HFF-Myc (cell line): ENCODE measurements around the gene NPB.

ENCODE experiments used
- DNase-seq: peaks from one replicate; pipeline ENCODE4 v3.0.0-alpha.2; 2011; ENCODE audit warnings: low read depth; ENCODE audit errors: extremely low read depth
- H3K4me3 ChIP-seq: replicated peaks from 2 replicates; pipeline ENCODE4 v1.5.1; 2011; ENCODE audit warnings: low read depth, mild to moderate bottlenecking, control low read depth, low read length
- TF ChIP-seq, protein P1 (sequence below): IDR thresholded peaks from 2 replicates; pipeline ENCODE4 v1.5.1; 2012; ENCODE audit warnings: mild to moderate bottlenecking, low read depth, low read length, control low read depth; ENCODE audit errors: missing control alignments

NPB gene

DNA sequence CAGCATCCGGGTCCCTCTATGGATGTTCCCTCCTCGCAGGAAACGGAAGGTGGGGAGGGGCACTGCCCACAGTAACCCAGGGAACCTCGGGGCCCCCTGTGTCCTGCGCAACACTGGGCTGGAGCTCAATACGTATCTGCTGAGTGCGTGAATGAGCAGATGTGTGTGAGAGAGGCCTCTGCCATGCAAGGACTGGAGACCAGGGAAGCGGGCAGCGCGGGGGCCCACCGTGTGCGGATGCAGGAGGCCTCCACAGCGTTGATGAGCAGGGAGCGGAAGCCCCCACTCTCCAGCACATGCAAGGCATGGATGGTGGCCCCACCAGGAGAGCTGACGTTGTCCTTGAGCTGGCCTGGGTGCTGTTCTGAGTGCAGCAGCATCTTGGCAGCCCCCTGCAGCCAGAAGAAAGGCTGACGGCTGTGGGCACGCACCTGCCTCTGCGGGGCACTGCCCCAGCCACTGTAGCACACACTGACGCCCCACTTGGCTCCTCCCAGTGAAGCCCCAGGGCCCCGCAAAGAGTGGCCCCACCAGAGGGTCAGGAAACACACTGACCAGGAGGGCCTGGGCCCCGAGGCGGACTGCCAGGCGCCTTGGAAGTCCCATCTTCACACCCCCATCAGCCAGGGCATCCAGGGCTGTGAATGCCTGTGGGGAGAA is 32.2 kb downstream of the NPB start:
- H3K4me3 ChIP-seq: no peak overlapping the region
- TF ChIP-seq, protein P1, sequence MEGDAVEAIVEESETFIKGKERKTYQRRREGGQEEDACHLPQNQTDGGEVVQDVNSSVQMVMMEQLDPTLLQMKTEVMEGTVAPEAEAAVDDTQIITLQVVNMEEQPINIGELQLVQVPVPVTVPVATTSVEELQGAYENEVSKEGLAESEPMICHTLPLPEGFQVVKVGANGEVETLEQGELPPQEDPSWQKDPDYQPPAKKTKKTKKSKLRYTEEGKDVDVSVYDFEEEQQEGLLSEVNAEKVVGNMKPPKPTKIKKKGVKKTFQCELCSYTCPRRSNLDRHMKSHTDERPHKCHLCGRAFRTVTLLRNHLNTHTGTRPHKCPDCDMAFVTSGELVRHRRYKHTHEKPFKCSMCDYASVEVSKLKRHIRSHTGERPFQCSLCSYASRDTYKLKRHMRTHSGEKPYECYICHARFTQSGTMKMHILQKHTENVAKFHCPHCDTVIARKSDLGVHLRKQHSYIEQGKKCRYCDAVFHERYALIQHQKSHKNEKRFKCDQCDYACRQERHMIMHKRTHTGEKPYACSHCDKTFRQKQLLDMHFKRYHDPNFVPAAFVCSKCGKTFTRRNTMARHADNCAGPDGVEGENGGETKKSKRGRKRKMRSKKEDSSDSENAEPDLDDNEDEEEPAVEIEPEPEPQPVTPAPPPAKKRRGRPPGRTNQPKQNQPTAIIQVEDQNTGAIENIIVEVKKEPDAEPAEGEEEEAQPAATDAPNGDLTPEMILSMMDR: no peak
- DNase-seq: no peak

DNA sequence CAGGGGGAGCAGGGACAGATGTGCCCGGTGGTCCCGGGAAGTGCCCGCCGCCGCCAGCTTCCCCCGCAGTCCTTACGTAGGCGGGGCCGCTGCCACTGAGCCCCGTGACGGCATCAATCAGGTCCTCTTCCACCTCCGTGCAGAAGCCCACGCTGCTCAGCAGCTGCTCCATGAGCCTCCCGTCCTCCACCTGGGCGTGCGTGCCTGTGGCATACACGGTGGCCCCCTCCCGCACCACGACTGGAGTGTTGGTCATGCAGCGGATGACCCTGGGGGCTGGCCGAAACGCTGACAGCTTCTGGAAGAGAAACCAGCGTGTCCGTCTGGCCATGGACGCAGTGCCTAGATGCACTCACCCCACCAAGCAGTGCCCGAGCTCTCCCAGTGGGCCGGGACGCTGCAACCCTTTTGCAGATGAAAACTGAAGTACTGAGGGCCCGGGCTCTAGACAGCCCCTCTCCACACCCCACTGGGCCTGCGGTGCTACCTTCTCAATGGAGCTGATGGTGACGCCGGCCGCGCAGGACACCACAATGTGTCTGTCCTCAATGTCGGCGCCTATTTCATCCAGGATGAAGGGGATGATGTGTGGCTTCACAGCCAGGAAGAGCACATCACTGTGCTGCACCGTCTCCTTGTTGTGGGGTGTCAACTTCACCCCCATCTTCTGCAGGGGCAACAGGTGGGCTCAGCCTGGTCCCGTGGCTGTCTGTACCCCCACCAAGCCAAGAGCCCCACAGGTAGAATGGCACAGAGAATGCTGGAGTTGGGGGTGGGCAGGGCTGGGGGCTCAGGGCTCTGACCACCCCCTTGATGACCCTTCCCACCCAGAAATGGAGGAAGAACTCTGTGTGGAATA is 33.0 kb downstream of the NPB start:
- peak overlapping the region; percentile 93 for H3K4me3 ChIP-seq
- TF ChIP-seq, protein P1: no peak
- DNase-seq: no peak

DNA sequence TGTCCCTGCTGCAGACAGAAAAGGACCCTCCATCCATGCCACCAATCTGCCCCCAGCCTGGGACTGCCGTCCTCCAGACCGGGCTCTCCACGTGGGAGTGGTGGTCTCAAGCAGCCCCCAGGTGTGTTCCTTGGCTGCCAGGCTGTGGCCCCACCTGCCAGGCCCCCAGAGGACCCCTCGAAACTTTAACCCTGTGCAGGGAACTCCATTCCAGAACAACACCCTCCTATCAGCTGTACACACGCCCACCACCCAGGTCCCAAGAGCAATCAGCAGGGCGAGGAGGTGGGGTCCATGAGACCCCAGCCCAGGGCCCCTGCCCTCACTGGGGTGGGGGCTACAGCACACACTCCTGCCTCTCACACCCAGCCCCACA is 33.7 kb downstream of the NPB start:
- DNase-seq: no peak
- TF ChIP-seq, protein P1: no peak
- H3K4me3 ChIP-seq: peak overlapping the region; percentile 93

DNA sequence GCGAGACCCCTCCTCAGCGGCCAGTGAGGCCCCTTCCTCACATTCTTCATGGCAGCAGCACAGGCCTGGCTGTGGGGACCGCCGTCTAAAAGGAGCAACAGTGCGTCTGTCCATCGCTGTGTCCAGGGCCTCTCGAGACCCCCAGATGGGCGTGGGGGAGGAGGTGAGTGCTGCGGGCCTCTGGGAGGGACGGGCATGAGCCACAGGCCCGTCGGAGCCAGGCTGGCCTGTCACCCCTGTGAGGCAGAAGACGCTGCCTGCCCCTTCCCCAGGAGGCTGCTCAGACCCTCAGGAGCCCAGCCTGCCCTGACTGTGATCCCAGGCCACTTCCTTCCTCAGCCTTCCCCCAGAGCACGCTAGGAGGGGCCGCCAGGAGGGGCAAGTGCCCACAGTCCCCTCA is 37.2 kb downstream of the NPB start:
- TF ChIP-seq, protein P1: no peak
- no peak overlapping the region for H3K4me3 ChIP-seq
- no peak for DNase-seq

DNA sequence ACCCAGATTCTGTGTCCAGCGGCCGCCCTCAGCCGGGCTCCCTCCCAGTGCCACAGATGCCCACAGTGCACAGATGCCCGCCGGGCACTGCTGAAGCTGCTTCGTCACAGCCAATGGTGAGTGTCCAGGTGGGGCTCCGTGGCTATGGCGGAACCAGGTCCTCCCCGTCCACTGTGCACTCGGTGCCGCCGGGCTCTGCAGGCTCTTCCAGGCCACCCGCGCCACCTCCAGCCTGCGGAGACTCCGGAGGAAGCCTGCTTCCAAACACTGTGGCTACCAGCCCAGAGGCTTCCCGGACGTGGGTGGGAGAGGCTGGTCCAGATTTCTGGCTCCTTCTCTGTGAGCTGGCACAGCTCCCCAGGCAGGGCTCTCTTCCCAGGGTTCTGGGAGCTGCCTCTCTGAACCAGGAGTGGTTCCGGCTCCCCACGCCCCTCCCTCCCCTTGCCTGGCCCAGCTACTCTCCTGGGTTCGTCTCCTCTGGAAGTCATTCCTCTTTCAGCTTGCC is 37.9 kb downstream of the NPB start:
- TF ChIP-seq, protein P1: no peak

DNA sequence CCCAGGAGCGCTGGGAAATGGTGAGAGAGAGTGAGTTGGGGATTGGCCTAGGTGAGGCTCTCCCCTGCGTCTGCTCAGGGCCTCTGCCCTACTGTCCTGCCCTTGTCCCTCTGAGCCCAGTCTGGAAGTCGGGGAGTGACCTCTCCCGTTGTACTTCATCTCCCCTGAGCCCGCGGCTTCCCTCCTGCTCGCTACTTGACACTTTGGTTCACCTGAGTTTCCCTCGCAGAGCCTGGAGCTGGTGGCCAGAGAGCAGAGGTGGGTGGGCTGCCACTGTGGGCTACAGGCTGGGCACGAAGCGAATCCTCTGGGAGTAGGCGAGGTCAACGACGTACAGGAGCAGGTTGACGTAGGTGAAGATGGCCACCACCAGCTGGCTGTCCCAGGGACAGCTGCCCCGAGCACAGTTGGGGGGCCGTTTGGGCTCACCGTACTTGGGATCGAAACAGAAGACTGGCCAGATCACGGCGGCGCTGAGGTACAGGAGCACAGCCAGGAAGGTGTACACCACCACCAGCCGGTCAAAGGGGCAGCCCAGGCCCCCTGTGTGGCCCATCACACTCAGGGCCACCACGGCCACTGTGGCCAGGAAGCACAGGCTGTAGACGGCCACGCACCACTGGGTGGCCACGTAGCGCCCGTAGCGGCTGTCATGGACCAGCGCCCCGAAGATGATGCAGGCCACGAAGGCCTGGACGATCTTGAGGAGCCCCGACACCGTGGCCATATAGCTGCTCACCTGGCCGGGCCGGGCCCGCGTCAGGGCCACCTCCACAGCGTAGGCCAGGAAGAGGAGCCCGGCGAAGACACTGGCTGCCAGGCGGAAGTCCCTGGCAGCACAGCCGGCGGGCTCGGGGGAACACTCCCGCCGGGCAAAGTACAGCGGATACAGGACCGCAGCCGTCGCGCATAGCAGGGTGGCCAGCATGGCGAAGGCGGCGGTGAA is 38.8 kb downstream of the NPB start:
- TF ChIP-seq, protein P1: no peak
- DNase-seq: no peak
- H3K4me3 ChIP-seq: no peak overlapping the region

More for the DNA sequence above, 37.9 kb downstream of the NPB start:
- no peak overlapping the region for H3K4me3 ChIP-seq
- no peak for DNase-seq
